Measurements from ENCODE around the gene GRID2. TPM values are rescaled to one million over a fixed set of nuclear protein-coding genes. Genes with fewer than 3 reads are reported as not detected.

The GRID2 gene
- total RNA-seq, 1 donor from 2014 or later, result not detected

DNA sequence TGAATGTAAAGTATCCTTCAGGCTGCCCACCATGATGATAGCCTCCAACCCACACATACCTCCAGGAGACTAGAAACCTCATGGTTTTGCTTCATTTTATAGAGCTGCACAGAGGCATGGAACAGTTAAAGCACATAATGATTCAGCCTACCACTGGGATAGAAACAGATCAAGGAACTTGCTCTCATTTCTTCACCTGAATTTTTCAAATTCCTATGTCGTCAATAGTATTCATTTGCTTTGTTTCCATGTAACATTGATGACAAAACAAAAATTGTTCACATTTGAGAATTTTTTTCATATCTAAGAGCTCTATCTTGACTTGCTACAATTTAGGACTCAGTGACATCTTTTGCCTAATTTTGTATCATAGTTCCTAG, 1473.3 kb downstream of the GRID2 start:
- intact Hi-C loops (cut with micrococcal nuclease), result no loop called here

DNA sequence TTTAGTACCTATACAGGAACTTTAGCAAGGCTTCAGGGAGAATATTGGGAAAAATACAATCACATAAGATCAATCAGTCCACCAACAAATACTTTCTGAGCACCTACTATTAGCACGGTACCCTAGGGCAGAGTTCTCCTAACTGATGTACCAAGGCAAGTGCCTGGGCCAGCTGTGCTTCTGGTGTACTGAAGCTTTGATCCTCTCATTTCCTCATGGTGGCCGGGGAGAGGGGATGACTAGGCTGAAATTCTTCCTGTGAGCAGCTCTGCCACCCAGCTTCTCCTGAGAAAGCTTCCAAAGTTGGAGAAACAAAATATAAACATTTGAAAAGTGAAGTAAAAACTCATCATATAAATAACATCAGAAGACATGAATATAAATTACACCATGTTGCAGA, 1475.5 kb downstream of the GRID2 start:
- intact Hi-C loops (cut with micrococcal nuclease), result no loop called here

GRCh38 chr4:93780080-93780479, 1476.3 kb downstream of the GRID2 start:
- intact Hi-C loops (cut with micrococcal nuclease), result no loop called here

DNA sequence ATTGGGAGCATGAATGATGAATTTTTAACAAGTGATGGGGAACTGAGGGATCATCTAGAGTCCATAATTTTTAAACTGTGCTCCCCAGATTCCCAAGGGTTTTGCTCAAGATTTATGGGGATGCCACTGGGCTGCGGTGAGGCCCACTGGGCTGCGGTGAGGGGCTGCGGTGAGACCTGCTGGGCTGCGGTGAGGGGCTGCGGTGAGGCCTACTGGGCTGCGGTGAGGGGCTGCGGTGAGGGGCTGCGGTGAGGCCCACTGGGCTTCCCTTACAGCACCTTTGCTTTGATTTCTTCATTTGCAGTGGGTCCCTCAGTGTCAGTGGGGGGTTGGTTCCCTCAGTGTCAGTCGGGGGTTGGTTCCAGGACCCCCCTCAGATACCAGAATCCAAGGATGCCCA, 1477.4 kb downstream of the GRID2 start:
- intact Hi-C loops (cut with micrococcal nuclease), result no loop called here

- intact Hi-C loops (cut with micrococcal nuclease), result no loop called here
Observed at GRCh38 chr4:93786149-93786548, 1482.4 kb downstream of the GRID2 start.

DNA sequence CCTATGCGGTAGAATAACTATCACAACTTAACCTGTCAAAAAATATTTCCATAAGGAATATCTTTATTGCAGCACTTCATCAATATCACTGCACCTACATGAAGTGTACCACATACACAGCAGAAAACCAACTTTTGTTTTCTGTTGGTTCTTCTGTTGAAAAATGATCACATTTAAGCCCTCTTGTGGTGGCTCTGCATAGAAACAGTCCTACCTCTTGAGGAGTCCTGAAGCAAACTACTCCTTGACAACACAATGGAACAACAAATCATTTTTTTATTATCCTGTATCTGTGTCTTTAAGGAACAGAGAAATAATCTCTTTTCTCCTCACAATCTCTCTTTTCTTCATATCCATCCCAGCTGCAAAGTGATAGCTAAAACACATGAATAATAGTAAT, 1484.9 kb downstream of the GRID2 start:
- intact Hi-C loops (cut with micrococcal nuclease), result no loop called here

DNA sequence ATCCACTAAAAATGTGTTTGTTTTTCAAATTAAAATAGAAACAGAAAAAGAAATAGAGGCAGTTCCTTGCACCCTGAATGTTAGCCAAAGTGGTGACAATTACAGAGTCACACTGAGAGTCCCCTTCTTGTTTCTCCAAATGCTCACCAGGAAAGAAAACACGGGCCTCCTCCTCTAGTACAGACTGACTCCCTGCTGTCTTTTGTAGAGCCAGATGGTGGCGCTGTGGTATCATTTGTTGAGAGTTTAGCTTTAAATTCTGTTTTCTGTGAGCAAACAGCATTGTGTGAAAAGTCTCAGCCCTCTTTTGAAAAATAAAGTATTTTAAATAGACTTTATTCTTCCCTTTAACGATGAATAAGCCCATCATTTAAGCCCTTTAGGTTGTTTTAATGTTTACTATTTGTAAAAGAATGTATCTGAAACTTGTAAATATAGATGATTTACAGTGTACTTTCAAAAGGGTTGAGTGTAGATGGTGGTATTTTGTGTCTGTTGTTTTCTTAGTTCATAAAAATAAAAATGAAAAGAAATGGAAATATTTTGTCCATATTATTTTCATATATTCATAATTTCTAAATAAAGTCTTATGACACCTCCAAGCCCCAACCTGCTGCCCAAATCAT, 1487.9 kb downstream of the GRID2 start:
- intact Hi-C loops (cut with micrococcal nuclease), result loop anchor here (1.0 to 5.0 kb wide), 5 partner anchors 336 to 805 kb away; no protein-coding TSS in a partner anchor

DNA sequence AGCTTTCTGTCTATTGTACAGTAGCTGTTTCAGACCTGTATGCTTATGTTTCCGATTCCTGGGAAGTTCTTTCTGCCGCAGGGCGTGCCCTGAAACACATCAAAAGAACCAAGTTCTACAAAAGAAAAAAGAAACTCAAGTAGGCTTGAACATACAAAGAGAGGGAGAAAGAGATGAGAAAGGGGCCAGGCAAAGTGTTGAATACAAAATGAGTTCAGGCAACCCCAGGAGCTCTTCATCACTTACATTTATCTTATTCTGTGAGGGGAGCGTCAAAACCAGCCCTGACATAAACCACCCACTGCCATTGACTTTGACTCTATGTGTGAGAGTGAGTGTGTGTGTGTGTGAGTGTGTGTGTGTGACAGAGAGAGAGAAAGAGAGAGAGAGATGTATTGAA, 1498.3 kb downstream of the GRID2 start:
- intact Hi-C loops (cut with micrococcal nuclease), result no loop called here

- intact Hi-C loops (cut with micrococcal nuclease), result no loop called here
Observed at GRCh38 chr4:93809773-93810172, 1506.0 kb downstream of the GRID2 start.

DNA sequence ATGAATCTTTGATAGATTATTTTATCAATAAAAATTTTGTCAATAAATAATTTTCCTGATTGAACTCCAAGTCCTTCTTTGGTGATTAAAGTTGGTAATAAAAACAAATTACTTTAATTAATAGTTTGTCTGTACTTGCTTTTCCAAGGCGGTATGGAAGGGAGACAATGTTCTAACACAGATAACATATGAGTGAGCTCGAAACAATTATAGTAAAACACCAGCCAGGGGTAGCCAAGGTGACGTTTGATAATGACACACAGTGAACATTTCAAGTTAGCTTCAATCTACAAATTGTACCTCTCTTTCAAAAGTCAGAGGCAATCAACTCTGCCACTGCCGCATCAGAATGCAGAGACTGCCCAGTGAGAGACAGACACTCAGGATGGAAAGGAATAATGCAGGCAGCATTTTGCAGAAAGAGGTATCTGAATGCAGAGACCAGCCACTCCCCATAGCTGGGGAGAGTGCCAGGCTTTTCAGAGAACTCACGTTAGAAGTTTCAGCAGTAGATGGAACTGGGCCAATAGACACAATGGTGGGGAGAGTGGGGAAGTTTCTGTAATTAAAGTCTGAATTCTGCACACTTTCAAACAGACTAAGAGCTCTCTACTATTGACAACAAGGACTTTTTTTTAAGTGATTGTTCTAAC, 1506.7 kb downstream of the GRID2 start:
- intact Hi-C loops (cut with micrococcal nuclease), result no loop called here

DNA sequence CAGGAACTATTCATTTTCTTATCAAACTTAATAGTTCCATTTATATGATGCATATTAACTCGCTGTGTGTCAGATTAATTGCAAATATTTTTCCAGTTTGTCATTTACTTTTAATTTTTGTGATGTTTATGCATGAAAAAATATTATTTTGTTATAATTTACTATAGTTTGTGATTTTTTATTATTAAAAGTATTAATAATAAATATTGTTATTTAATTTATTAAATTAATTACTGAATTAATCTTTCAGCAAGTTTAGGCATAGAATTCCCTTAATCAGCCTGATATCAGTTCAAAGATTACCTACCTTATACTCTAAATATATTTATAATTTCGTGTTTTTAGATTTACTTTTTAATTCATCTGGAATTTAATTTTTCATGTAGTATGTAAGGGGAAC, 1509.3 kb downstream of the GRID2 start:
- intact Hi-C loops (cut with micrococcal nuclease), result no loop called here

- intact Hi-C loops (cut with micrococcal nuclease), result no loop called here
Observed at GRCh38 chr4:93814141-93814540, 1510.4 kb downstream of the GRID2 start.

DNA sequence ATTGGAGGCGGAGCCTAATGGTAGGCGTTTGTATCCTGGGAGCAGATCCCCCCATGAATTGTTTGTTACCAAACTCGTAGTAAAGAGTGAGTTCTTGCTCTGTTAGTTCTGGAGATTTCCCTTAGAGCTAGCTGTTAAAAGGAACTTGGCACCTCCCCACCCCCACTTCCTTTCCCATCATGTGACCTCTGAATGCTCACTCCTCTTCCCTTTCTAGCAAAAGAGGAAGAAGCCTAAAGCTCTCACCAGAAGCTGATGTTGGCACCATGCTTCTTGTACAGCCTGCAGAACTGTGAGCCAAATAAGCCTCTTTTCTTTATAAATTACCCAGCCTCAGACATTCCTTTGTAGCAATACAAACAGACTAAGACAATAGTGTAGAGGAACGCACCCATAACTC, 1511.0 kb downstream of the GRID2 start:
- intact Hi-C loops (cut with micrococcal nuclease), result no loop called here
